ENCODE results near the gene KRTAP5-3.
"Not testable (repeated sequence)": the region's sequence is repeated elsewhere in the genome, so short reads cannot be mapped to it uniquely, and the experiment has no call there.

Gene KRTAP5-3

GRCh38 chr11:1622086-1622485, 13.8 kb upstream of the KRTAP5-3 start, which contains the start of gene KRTAP5-4:
KRTAP5-4 (minus strand) TSS chr11:1622138; CDS start chr11:1622093, 45 bp downstream.
- DNase-seq (ENCODE audit: low read depth in 2 of 3, low spot score in 1 of 3): no peak

GRCh38 chr11:1619449-1619848, 11.2 kb upstream of the KRTAP5-3 start:
- DNase-seq (ENCODE audit: low read depth in 2 of 3, low spot score in 1 of 3): no peak

- DNase-seq (ENCODE audit: low read depth in 2 of 3, low spot score in 1 of 3): no peak
Measured at GRCh38 chr11:1618231-1618630, 10.0 kb upstream of the KRTAP5-3 start.

DNA sequence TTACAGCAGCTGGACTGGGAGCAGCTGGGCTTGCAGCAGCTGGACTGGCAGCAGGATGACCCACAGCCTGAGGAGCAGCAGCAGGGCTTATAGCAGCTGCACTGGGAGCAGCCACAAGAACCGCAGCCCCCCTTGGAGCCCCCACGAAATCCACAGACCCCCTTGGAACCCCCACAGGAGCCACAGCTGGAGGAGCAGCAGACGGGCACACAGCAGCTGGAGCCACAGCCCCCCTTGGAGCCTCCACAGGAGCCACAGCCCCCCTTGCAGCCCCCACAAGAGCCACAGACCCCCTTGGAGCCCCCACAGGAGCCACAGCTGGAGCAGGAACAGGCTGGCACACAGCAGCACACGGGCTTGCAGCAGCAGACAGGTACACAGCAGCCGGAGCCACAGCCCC, 362 bp downstream of the KRTAP5-3 start:
- not testable (repeated sequence) for DNase-seq (ENCODE audit: low read depth in 2 of 3, low spot score in 1 of 3)

- not testable (repeated sequence) for DNase-seq (ENCODE audit: low read depth in 2 of 3, low spot score in 1 of 3)
Measured at GRCh38 chr11:1607156-1607845, 962 bp downstream of the KRTAP5-3 start.

- DNase-seq (ENCODE audit: low read depth in 2 of 3, low spot score in 1 of 3): not testable (repeated sequence)
Measured at GRCh38 chr11:1605923-1606322, 2.3 kb downstream of the KRTAP5-3 start.

DNA sequence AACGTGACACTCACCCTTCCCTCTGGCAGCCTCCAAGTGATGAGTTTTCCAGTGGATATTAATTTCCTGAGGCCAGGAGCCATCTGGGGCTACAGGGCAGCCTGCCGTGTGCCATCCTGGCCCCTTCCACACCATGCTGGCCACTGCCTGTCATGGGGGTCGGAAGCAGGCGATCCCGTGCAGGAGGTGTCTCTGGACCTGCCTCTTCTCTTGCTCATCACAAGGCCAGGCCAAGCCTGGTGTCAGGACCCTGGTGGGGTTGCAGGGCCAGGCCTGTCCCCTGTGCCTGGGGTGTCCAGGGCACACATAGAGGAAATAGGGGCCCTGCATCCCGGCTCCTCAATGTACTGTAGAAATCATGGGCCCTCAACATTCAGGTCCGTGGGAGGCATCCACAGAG, 3.6 kb downstream of the KRTAP5-3 start:
- no peak for DNase-seq (ENCODE audit: low read depth in 2 of 3, low spot score in 1 of 3)

DNA sequence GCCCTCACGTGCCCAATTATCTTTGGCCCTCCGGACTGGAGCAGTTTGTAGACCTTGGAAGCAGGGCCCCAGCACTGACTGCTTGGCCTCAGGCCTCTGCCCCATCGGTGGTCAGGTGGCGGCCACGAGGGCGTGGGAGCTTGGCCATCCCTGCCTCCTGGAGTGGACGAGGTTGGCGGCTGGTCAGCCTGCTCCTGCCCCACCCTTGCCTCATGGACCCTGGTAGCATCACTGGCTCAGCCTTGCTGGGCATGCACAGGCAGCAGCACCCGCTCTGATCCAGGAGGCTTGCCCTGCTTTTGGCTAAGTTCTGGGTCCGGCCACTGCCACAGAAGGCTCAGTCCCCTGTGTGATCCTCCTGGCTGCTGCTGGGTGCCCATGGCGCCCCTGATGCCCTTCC, 4.1 kb downstream of the KRTAP5-3 start:
- no peak for DNase-seq (ENCODE audit: low read depth in 2 of 3, low spot score in 1 of 3)

- no peak for DNase-seq (ENCODE audit: low read depth in 2 of 3, low spot score in 1 of 3)
Measured at GRCh38 chr11:1603629-1604028, 4.6 kb downstream of the KRTAP5-3 start.

GRCh38 chr11:1601663-1602062, 6.6 kb downstream of the KRTAP5-3 start:
- DNase-seq (ENCODE audit: low read depth in 2 of 3, low spot score in 1 of 3): not testable (repeated sequence)

GRCh38 chr11:1600626-1601025, 7.6 kb downstream of the KRTAP5-3 start:
- DNase-seq (ENCODE audit: low read depth in 2 of 3, low spot score in 1 of 3): no peak

DNA sequence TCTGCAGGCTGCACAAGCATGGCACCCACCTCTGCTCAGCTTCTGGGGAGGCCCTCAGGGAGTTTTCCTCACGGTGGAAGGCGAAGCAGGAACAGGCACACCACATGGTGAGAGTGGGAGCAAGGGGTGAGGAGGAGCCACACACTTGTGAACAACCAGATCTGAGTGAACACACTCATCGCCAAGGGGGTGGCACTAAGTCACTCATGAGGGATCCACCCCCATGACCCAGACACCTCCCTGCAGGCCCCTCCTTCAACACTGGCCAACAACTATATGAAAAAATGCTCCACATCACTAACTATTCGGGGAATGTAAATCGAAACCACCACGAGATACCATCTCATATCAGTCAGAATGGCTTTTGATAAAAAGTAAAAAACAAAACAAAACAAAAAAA, 9.4 kb downstream of the KRTAP5-3 start:
- no peak for DNase-seq (ENCODE audit: low read depth in 2 of 3, low spot score in 1 of 3)

DNA sequence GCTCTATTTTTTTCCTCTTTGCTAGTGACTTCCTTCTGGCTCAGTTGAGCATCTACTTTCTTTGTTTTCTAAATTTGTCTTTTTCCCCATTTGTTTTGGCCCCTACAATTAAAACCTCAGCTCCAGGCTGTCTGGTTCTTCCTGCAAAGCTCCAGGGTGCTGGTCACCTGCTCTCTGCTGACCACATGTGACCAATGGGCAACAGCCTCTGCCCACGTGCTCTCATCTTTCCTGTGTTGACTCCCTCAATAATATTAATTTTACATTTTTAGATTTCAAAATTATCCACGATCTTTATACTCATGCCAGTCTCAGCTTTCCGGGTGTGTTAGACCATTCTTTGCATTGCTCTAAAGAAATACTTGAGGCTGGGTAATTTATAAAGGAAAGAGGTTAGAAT, 9.9 kb downstream of the KRTAP5-3 start:
- not testable (repeated sequence) for DNase-seq (ENCODE audit: low read depth in 2 of 3, low spot score in 1 of 3)

DNA sequence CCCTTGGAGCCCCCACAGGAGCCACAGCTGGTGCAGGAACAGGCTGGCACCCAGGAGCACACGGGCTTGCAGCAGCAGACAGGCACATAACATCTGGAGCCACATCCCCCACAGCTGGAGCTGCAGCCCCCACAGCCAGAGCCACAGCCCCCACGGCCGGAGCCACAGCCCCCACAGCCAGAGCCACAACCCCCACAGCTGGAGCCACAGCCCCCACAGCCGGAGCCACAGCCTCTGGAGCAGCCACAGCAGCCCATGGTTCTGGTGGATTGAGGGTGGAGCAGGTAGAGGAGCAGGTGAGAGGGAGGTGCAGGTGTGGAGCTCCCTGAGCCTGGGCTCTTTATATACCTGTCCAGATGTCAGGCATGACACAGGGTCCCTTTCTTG, 10.3 kb downstream of the KRTAP5-3 start, which contains the start of gene KRTAP5-2:
KRTAP5-2 (minus strand) TSS at position 301 of the 387 bp plus-strand sequence; CDS start at position 257, 44 bp downstream.
- no peak for DNase-seq (ENCODE audit: low read depth in 2 of 3, low spot score in 1 of 3)

- no peak for DNase-seq (ENCODE audit: low read depth in 2 of 3, low spot score in 1 of 3)
Measured at GRCh38 chr11:1597331-1597993, 10.8 kb downstream of the KRTAP5-3 start.

DNA sequence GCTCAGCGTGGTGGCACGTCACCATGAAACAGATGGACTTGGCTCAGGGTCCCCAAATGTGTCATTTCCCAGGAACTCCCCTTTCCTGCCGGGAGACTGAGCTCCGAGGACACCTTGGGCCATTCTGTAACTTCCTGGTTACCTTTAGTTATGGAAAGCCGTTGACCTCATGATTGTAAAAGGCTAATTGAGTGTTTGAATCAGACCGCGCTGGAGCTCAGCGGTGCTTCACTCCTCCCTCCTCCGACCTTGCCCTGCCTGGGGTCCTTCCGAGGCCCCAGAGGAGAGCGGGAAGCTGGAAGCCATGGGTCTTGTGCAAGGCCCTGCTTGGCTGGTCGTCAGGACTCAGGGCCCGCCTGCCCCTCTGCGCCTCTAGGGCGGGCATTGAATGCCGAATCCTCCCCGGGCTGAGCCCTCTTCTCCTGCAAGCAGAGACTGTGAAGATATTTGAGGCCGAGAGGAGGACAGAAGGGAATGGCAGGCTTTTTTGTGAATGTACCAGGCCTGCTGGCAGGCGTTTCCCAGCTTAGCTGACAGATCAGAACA, 11.6 kb downstream of the KRTAP5-3 start:
- not testable (repeated sequence) for DNase-seq (ENCODE audit: low read depth in 2 of 3, low spot score in 1 of 3)

DNA sequence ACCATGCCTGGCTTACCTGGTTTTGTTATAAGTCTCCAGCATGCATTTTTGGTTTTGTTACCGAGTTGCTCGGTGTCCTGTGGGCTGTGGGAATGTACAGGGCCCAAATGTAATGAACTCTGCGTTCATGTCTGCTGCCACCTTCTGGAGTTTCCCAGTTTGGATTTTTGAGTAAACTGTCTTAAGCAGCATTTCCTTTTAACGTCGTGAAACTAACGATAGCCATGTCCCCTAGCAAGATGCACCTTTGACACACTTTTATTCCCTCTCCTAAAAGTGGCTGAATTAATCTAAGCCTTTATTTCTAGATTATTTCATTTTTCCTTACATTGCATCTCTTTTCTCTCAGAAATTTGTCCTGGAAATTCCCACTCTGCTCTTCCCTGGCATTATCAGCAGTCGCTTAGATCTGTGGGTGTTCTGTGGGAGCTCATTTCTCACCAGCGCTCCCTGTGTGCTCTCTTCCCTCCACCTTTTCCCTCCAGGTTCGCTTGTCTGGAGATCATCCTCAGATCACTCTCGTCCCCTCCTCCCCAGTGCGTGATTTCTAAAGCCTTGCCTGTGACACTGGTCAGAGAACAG, 12.2 kb downstream of the KRTAP5-3 start:
- DNase-seq (ENCODE audit: low read depth in 2 of 3, low spot score in 1 of 3): not testable (repeated sequence)

DNA sequence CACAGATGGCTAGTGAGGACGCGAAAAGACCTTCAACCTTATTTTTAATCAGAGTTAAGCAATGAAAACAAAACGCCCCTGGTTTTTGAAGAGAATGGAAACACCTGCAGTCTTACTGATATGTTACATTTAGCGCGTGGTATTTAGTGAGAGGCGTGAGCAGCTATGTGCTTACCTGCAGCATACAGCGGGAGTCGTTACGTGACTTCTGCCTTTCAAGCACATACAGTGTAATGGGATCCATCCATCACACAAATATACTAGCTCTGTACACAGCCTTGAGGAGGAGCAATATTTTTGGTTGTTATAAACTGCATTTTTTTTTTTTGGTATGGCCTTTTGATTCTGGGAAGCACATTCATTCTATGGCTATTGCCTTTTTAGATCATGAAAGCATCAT, 15.6 kb downstream of the KRTAP5-3 start:
- no peak for DNase-seq (ENCODE audit: low read depth in 2 of 3, low spot score in 1 of 3)

GRCh38 chr11:1589996-1590395, 18.3 kb downstream of the KRTAP5-3 start:
- no peak for DNase-seq (ENCODE audit: low read depth in 2 of 3, low spot score in 1 of 3)

DNA sequence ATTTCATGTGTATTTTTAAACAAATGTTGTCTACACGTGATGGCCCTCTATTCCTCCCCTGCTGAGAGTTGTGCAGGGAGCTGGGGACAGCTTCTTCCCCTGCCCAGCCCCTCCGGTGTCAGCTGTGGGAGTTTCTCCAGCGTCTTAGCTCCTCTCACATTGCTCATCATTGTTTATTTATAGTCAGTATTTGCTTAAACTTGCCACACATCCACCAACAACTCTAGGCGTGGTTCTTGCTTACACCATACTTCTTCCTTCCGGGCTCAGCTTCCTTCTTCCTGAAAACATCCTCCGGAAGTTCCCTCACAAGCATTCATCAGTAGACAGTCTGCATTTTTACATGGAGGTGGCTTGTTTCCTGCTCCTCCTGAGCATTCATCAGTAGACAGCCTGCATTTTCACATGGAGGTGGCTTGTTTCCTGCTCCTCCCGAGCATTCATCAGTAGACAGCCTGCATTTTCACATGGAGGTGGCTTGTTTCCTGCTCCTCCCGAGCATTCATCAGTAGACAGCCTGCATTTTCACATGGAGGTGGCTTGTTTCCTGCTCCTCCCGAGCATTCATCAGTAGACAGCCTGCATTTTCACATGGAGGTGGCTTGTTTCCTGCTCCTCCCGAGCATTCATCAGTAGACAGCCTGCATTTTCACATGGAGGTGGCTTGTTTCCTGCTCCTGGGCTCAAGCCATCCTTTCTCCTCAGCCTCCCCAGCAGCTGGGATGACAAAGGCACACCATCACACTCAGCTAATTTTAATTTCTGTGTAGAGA, 18.9 kb downstream of the KRTAP5-3 start:
- not testable (repeated sequence) for DNase-seq (ENCODE audit: low read depth in 2 of 3, low spot score in 1 of 3)

DNA sequence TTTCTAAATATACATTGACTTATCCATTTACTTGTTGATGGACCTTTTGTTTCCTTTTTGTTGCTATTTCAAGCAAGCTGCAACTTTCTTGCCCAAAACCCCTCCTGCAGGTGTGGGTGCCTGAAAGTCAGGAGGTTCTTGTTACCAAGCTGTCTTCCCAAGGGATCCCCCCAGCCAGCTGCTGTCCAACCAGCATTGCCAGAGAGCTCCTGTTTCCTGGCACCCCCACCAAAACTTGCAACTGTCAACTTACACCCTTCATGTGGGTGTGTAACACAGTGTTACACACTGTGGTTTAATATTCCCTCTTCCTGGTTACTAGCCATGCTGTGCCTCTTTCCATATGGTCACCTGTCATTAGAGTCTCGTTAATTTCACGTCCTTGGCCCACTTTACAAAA, 21.6 kb downstream of the KRTAP5-3 start:
- no peak for DNase-seq (ENCODE audit: low read depth in 2 of 3, low spot score in 1 of 3)
